IMR-90 (cell line): ENCODE measurements around the gene PHPT1. TPM values are rescaled to one million over a fixed set of nuclear protein-coding genes. Genes with fewer than 3 reads are reported as not detected.

ENCODE experiments used
- ATAC-seq: fragments of 200-7000 bp; cut with Tn5 transposase; 2 replicates; pipeline ENCODE4 v1.9.1; 2020; ENCODE audit warnings: low read depth, mild to moderate bottlenecking, moderate library complexity
- BruUV-seq: library from RNA; stranded (reverse); fragments of 400-500 nt; replicated peaks from 2 replicates; lab custom pipeline; 2021; lab: Mats Ljungman, UMichigan
- CTCF ChIA-PET: fragments of 300-600 bp; formaldehyde crosslinking; extraction: SDS; loops from one replicate; lab custom pipeline; 2021; ENCODE audit warnings: antibody characterized with exemption; lab: Yijun Ruan, JAX
- POLR2A ChIA-PET: fragments of 300-600 bp; sonication (Branson Sonifier 250); formaldehyde crosslinking; loops from one replicate; lab custom pipeline; 2022; ENCODE audit warnings: antibody characterized with exemption; ENCODE audit not compliant: unreplicated experiment; lab: Charles Lee
- DNase-seq: peaks from one replicate; pipeline ENCODE4 v3.0.0; 2013
- H2AFZ ChIP-seq: replicated peaks from 2 replicates; pipeline ENCODE3; 2013; ENCODE audit warnings: low read length, mild to moderate bottlenecking; ENCODE audit not compliant: poor library complexity
- H2AK5ac ChIP-seq: 2 replicates; pipeline ENCODE4 v1.6.1; 2013; ENCODE audit warnings: low read depth, low read length, inconsistent platforms
- H2AK9ac ChIP-seq: replicated peaks from 2 replicates; pipeline ENCODE3; 2013; ENCODE audit warnings: mild to moderate bottlenecking, low read depth, low read length, moderate library complexity; ENCODE audit not compliant: poor library complexity
- H2BK120ac ChIP-seq: 2 replicates; pipeline ENCODE4 v1.6.1; 2013; ENCODE audit warnings: low read depth, low read length, inconsistent platforms
- H2BK15ac ChIP-seq: 3 replicates; pipeline ENCODE4 v1.6.1; 2013; ENCODE audit warnings: low read depth, low read length, inconsistent platforms
- H2BK20ac ChIP-seq: 2 replicates; pipeline ENCODE4 v1.6.1; 2013; ENCODE audit warnings: low read depth, mild to moderate bottlenecking, inconsistent platforms, low read length, moderate library complexity
- H2BK5ac ChIP-seq: 2 replicates; pipeline ENCODE4 v1.6.1; 2013; ENCODE audit warnings: mild to moderate bottlenecking, low read depth, low read length, inconsistent platforms; ENCODE audit not compliant: poor library complexity, severe bottlenecking
- H3K14ac ChIP-seq: replicated peaks from 2 replicates; pipeline ENCODE4 v1.6.1; 2013; ENCODE audit warnings: low read depth, low read length, inconsistent platforms
- H3K18ac ChIP-seq: 2 replicates; pipeline ENCODE4 v1.6.1; 2013; ENCODE audit warnings: low read depth, low read length, control low read depth
- H3K23ac ChIP-seq: 2 replicates; pipeline ENCODE4 v1.6.1; 2013; ENCODE audit warnings: low read depth, low read length, inconsistent platforms
- H3K27ac ChIP-seq: 2 replicates; pipeline ENCODE4 v1.5.1; 2013; ENCODE audit warnings: mild to moderate bottlenecking, control low read depth, low read length; ENCODE audit not compliant: insufficient read depth
- H3K27me3 ChIP-seq: 2 replicates; pipeline ENCODE4 v1.6.1; 2013; ENCODE audit warnings: low read length; ENCODE audit not compliant: control insufficient read depth, insufficient read depth
- H3K36me3 ChIP-seq: 2 replicates; pipeline ENCODE4 v1.6.1; 2013; ENCODE audit warnings: low read length, mixed read lengths; ENCODE audit not compliant: control insufficient read depth, insufficient read depth
- H3K4ac ChIP-seq: 2 replicates; pipeline ENCODE4 v1.6.1; 2013; ENCODE audit warnings: low read depth, low read length, inconsistent platforms
- H3K4me1 ChIP-seq: 2 replicates; pipeline ENCODE4 v1.6.1; 2013; ENCODE audit warnings: low read length, mixed read lengths; ENCODE audit not compliant: control insufficient read depth, insufficient read depth
- H3K4me2 ChIP-seq: 2 replicates; pipeline ENCODE4 v1.6.1; 2013; ENCODE audit warnings: low read depth, mild to moderate bottlenecking, control low read depth, low read length, moderate library complexity
- H3K4me3 ChIP-seq: 2 replicates; pipeline ENCODE4 v1.5.1; 2013; ENCODE audit warnings: low read depth, mild to moderate bottlenecking, control low read depth, low read length, moderate library complexity; ENCODE audit not compliant: insufficient read depth
- H3K56ac ChIP-seq: 2 replicates; pipeline ENCODE4 v1.6.1; 2013; ENCODE audit warnings: low read length, inconsistent platforms; ENCODE audit not compliant: insufficient read depth; ENCODE audit errors: extremely low read depth
- H3K79me1 ChIP-seq, 2 experiments: 2 replicates each; pipeline ENCODE4 v1.6.1; 2013; ENCODE audit warnings: low read length in 2 of 2, inconsistent platforms in 1 of 2, low read depth in 1 of 2
- H3K9ac ChIP-seq: 2 replicates; pipeline ENCODE4 v1.6.1; 2013; ENCODE audit warnings: low read depth, low read length, control low read depth
- H3K9me1 ChIP-seq: 2 replicates; pipeline ENCODE4 v1.6.1; 2013; ENCODE audit warnings: low read length, inconsistent platforms; ENCODE audit not compliant: insufficient read depth
- H3K9me3 ChIP-seq: 2 replicates; pipeline ENCODE4 v1.6.1; 2013; ENCODE audit warnings: low read length; ENCODE audit not compliant: control insufficient read depth, insufficient read depth
- H4K20me1 ChIP-seq: 2 replicates; pipeline ENCODE4 v1.6.1; 2013; ENCODE audit warnings: low read length, inconsistent platforms; ENCODE audit not compliant: insufficient read depth
- H4K5ac ChIP-seq: 2 replicates; pipeline ENCODE4 v1.6.1; 2013; ENCODE audit warnings: mild to moderate bottlenecking, low read depth, low read length, control low read depth
- H4K8ac ChIP-seq, 2 experiments: 2 replicates each; pipeline ENCODE4 v1.6.1; 2013; ENCODE audit warnings: low read depth in 2 of 2, low read length in 2 of 2, control low read depth in 1 of 2, inconsistent platforms in 1 of 2
- H4K91ac ChIP-seq: 2 replicates; pipeline ENCODE4 v1.6.1; 2013; ENCODE audit warnings: low read depth, low read length, inconsistent platforms; ENCODE audit not compliant: insufficient read depth
- BHLHE40 ChIP-seq: fragments of 150-350 bp; IDR thresholded peaks from 2 replicates; pipeline ENCODE4 v1.6.1; 2016; ENCODE audit warnings: mild to moderate bottlenecking, low read depth, low read length
- CEBPB ChIP-seq: IDR thresholded peaks from 2 replicates; pipeline ENCODE4 v1.6.1; 2012; ENCODE audit warnings: low read depth, low read length, improper control_type of control experiment
- CHD1 ChIP-seq: IDR thresholded peaks from 2 replicates; pipeline ENCODE4 v1.6.1; 2012; ENCODE audit warnings: low read depth, low read length, improper control_type of control experiment
- CTCF ChIP-seq: conservative IDR thresholded peaks from 2 replicates; pipeline ENCODE4 v1.5.1; 2012; ENCODE audit warnings: mild to moderate bottlenecking, low read depth, low read length, improper control_type of control experiment
- MXI1 ChIP-seq: IDR thresholded peaks from 2 replicates; pipeline ENCODE4 v1.6.1; 2012; ENCODE audit warnings: low read depth, mild to moderate bottlenecking, low read length, moderate library complexity, borderline replicate concordance
- NFE2L2 ChIP-seq: fragments of 150-350 bp; IDR thresholded peaks from 2 replicates; pipeline ENCODE4 v1.6.1; 2016; ENCODE audit warnings: low read depth, mild to moderate bottlenecking, low read length
- POLR2A ChIP-seq: IDR thresholded peaks from 2 replicates; pipeline ENCODE4 v1.6.1; 2012; ENCODE audit warnings: mild to moderate bottlenecking, low read depth, low read length
- RAD21 ChIP-seq: IDR thresholded peaks from 2 replicates; pipeline ENCODE4 v1.6.1; 2012; ENCODE audit warnings: low read length, improper control_type of control experiment
- RCOR1 ChIP-seq: IDR thresholded peaks from 2 replicates; pipeline ENCODE4 v1.6.1; 2012; ENCODE audit warnings: mild to moderate bottlenecking, low read length, improper control_type of control experiment; ENCODE audit not compliant: insufficient replicate concordance
- RFX5 ChIP-seq: IDR thresholded peaks from 2 replicates; pipeline ENCODE4 v1.8.0; 2012; ENCODE audit warnings: low read depth, mild to moderate bottlenecking, low read length, moderate library complexity
- USF2 ChIP-seq: fragments of 150-350 bp; IDR thresholded peaks from 2 replicates; pipeline ENCODE4 v1.6.1; 2017; ENCODE audit warnings: mild to moderate bottlenecking, antibody characterized with exemption, low read length, low read depth
- WGBS, 2 experiments: methylation state at CpG; one replicate each; pipeline versions ENCODE4 v1.1.5 to v1.1.7; 2013; ENCODE audit warnings: missing lambda C conversion rate in 2 of 2; ENCODE audit not compliant: insufficient read length in 1 of 2; ENCODE audit errors: extremely low coverage in 2 of 2; 5-methylcytosine and 5-hydroxymethylcytosine counted together
- dilution Hi-C: fragments of 300-500 bp; cut with HindIII; formaldehyde crosslinking; loops from one replicate; pipeline ENCODE4 v1.14.3; 2018; ENCODE audit warnings: low sequenced_read_pairs; ENCODE audit not compliant: unreplicated experiment
- in situ Hi-C: fragments of 300-500 bp; cut with MboI; formaldehyde crosslinking; loops from 3 replicates; pipeline ENCODE4 v1.14.3; 2019; ENCODE audit warnings: low sequenced_read_pairs, inconsistent platforms, mixed read lengths
- intact Hi-C: fragments of 100-400 bp; cut with micrococcal nuclease; formaldehyde crosslinking; loops from 2 replicates; pipeline ENCODE4 v1.10.0; 2022
- polyA plus RNA-seq, 3 experiments: library from polyadenylated mRNA; depleted of rRNA; stranded (reverse); fragments of >200 nt; gene quantifications; 2 replicates each; pipeline ENCODE4 v1.2.3, GENCODE V29; 2012; ENCODE audit warnings: low replicate concordance in 1 of 3
- total RNA-seq: library from RNA; depleted of rRNA; stranded (reverse); fragments of >200 nt; gene quantifications from 2 replicates; pipeline ENCODE4 v1.2.3, GENCODE V29; 2012

The PHPT1 gene
- total and polyA plus RNA-seq, 2 of the 4 experiments (the other 2 are of a cell fraction), result 79.8 to 214 TPM

- no peak overlapping the region for H3K9ac ChIP-seq
- H3K9me3 ChIP-seq, result peaks cover 6% of the 10 kb centered on the region; the same call in 1 of the 2 replicates
- peaks cover 14% of the 10 kb centered on the region; the same call in 1 of the 2 replicates for H3K36me3 ChIP-seq
- peaks cover 29% of the 10 kb centered on the region for H4K20me1 ChIP-seq
- H3K27ac ChIP-seq, result no peak overlapping the region
- no peak overlapping the region for H2BK120ac ChIP-seq
- H4K91ac ChIP-seq, result no peak overlapping the region
- ChIA-PET CTCF (interaction anchor here (0.9 kb wide), 1 partner anchor 183 kb away, joined by 3 read pairs; no protein-coding TSS in a partner anchor), POLR2A (no interaction called here)
- H3K4ac ChIP-seq, result no peak overlapping the region
- H2BK5ac ChIP-seq, result no peak overlapping the region
- in situ Hi-C loops, result no loop called here
- H3K56ac ChIP-seq, result no peak overlapping the region
- no peak overlapping the region for H4K8ac ChIP-seq
- BruUV-seq, result no TSS peak
- peak overlapping the region; percentile 79 for H2AFZ ChIP-seq
- no peak overlapping the region for H3K23ac ChIP-seq
- no peak overlapping the region for H3K14ac ChIP-seq
- dilution Hi-C loops, result no loop called here
- H2BK20ac ChIP-seq, result no peak overlapping the region
- H4K5ac ChIP-seq, result no peak overlapping the region
- peak overlapping the region; percentile 24 for H3K4me3 ChIP-seq
- 0 out of 2 replicates have a peak overlapping the region, but pooled peaks have one; percentile 14 for H2AK5ac ChIP-seq
- peaks cover 11% of the 10 kb centered on the region for H3K4me1 ChIP-seq
- no peak for TF ChIP-seq BHLHE40
- no peak for TF ChIP-seq POLR2A
- no peak for TF ChIP-seq NFE2L2
- no peak for TF ChIP-seq MXI1
- no peak for TF ChIP-seq RFX5
- TF ChIP-seq RCOR1, result no peak
- TF ChIP-seq USF2, result no peak
- TF ChIP-seq CEBPB, result no peak
- no peak for TF ChIP-seq CTCF
- no peak for TF ChIP-seq RAD21
- TF ChIP-seq CHD1, result no peak
- ATAC-seq (no peak), DNase-seq (no peak)
- WGBS, 2 experiments, result 8% methylated on average over 77 of the region's 98 CpGs; no CpG with 5 or more reads in 1 of the 2 experiments
- no peak overlapping the region for H3K18ac ChIP-seq
- H2AK9ac ChIP-seq, result peak overlapping the region; percentile 28
- peaks cover 3% of the 10 kb centered on the region; the same call in 1 of the 2 replicates for H3K9me1 ChIP-seq
- peaks cover 22% of the 10 kb centered on the region for H3K27me3 ChIP-seq
- intact Hi-C loops, result no loop called here
- no peak overlapping the region for H3K4me2 ChIP-seq
- H2BK15ac ChIP-seq, result no peak overlapping the region
- H3K79me1 ChIP-seq, result peaks cover 9 to 25% of the 10 kb centered on the region in 2 experiments; a peak in 2 of 4 replicates
Observed at GRCh38 chr9:136846376-136847087, 2.7 kb upstream of the PHPT1 start.
